ENCODE results near the gene EXOC2.

EXOC2 gene

DNA sequence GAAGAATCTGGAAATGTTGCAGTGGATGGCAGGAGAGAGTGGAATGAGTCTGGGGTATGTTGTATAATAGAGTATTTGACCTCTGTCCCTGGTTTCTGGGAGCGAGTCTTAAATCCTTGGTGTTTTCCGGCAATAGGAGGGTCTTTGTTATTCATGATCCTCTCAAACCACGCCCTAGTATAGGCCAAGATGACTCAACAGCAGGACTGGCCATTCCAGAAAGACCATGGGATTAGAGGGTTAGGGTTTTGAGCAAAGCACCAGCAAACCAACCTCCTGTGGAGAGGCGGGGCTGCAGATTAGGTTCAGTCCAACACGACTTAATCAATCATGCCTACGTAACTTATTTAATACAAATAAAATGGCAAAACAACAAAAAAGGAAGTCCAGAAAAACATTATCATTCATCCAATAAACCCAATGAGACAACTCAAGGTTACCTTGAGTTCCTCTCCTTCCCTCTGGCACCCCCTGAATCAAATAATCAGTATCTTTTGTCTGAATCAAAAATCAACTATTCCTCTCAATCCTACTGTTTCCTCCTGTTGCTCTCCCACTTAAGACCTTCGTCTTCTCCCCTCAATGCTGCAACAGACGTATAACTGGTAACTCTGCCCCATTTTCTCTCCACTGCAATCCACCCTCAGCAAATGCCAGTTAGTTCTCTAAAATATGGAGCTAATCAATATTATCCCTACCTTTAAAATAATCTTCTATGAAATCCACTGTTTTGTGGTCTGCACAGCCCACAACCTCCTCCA lies 51.5 kb downstream of the EXOC2 start:
- Histone ChIP-seq H3K9ac (ENCODE audit: insufficient read length) (no peak overlapping the region), H3K27ac (no peak overlapping the region), H3K36me3 (ENCODE audit: insufficient read depth, low read length) (no peaks in the 10 kb centered on the region), H3K4me3 (no peak overlapping the region), H3K9me3 (ENCODE audit: low read depth, low read length) (no peaks in the 10 kb centered on the region)
- DNase-seq (ENCODE audit: low read depth, low spot score), result no peak
- TF ChIP-seq POLR2AphosphoS5 (IDR thresholded peaks at IDR 0.05; ENCODE audit: borderline replicate concordance, low read depth, low read length) (no peak), FOXP2 (optimal IDR thresholded peaks at IDR 0.05; ENCODE audit: control extremely low read depth, extremely low read length, insufficient read depth) (no peak), EZH2 (IDR thresholded peaks at IDR 0.05) (no peak)

- H3K27ac ChIP-seq, result no peak overlapping the region
- no peak overlapping the region for H3K9ac ChIP-seq (ENCODE audit: insufficient read length)
- TF ChIP-seq FOXP2 (optimal IDR thresholded peaks at IDR 0.05; ENCODE audit: control extremely low read depth, extremely low read length, insufficient read depth) (no peak), POLR2AphosphoS5 (IDR thresholded peaks at IDR 0.05; ENCODE audit: borderline replicate concordance, low read depth, low read length) (no peak), EZH2 (IDR thresholded peaks at IDR 0.05) (no peak)
- H3K36me3 ChIP-seq (ENCODE audit: insufficient read depth, low read length), result no peaks in the 10 kb centered on the region
- DNase-seq (ENCODE audit: low read depth, low spot score), result no peak
- H3K9me3 ChIP-seq (ENCODE audit: low read depth, low read length), result no peaks in the 10 kb centered on the region
- H3K4me3 ChIP-seq, result no peak overlapping the region
These were observed 56.5 kb downstream of the EXOC2 start for GRCh38 chr6:636488-636887.

DNA sequence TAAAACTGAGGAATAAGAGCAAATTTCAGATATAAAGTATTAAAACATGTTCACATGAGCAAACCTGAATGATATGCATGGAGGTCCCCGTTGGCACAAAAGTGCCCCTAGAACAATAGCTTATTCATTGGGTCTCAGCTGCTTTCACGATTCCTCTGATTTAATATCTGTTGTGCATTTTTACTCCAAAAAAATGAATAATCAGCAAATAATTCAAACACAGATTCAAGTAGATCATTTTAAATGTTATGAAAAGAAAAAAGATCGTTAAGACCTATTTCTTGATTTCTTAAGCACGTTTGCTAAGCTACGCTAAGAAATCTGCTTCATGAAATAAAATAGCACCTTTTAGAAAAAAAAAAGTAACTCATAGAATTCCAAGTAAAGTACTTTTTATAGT lies 57.7 kb downstream of the EXOC2 start:
- no peak overlapping the region for H3K27ac ChIP-seq
- H3K36me3 ChIP-seq (ENCODE audit: insufficient read depth, low read length), result no peaks in the 10 kb centered on the region
- H3K9me3 ChIP-seq (ENCODE audit: low read depth, low read length), result no peaks in the 10 kb centered on the region
- H3K9ac ChIP-seq (ENCODE audit: insufficient read length), result no peak overlapping the region
- DNase-seq (ENCODE audit: low read depth, low spot score), result no peak
- no peak for TF ChIP-seq FOXP2 (optimal IDR thresholded peaks at IDR 0.05; ENCODE audit: control extremely low read depth, extremely low read length, insufficient read depth)
- no peak for TF ChIP-seq EZH2 (IDR thresholded peaks at IDR 0.05)
- no peak for TF ChIP-seq POLR2AphosphoS5 (IDR thresholded peaks at IDR 0.05; ENCODE audit: borderline replicate concordance, low read depth, low read length)
- H3K4me3 ChIP-seq, result no peak overlapping the region

GRCh38 chr6:633611-634010 lies 59.3 kb downstream of the EXOC2 start:
- TF ChIP-seq EZH2 (IDR thresholded peaks at IDR 0.05) (no peak), POLR2AphosphoS5 (IDR thresholded peaks at IDR 0.05; ENCODE audit: borderline replicate concordance, low read depth, low read length) (no peak), FOXP2 (optimal IDR thresholded peaks at IDR 0.05; ENCODE audit: control extremely low read depth, extremely low read length, insufficient read depth) (no peak)
- Histone ChIP-seq H3K27ac (no peak overlapping the region), H3K36me3 (ENCODE audit: insufficient read depth, low read length) (no peaks in the 10 kb centered on the region), H3K4me3 (no peak overlapping the region), H3K9ac (ENCODE audit: insufficient read length) (no peak overlapping the region), H3K9me3 (ENCODE audit: low read depth, low read length) (no peaks in the 10 kb centered on the region)
- no peak for DNase-seq (ENCODE audit: low read depth, low spot score)

- no peak for DNase-seq (ENCODE audit: low read depth, low spot score)
- no peak for TF ChIP-seq FOXP2 (optimal IDR thresholded peaks at IDR 0.05; ENCODE audit: control extremely low read depth, extremely low read length, insufficient read depth)
- no peak for TF ChIP-seq EZH2 (IDR thresholded peaks at IDR 0.05)
- TF ChIP-seq POLR2AphosphoS5 (IDR thresholded peaks at IDR 0.05; ENCODE audit: borderline replicate concordance, low read depth, low read length), result no peak
- Histone ChIP-seq H3K9me3 (ENCODE audit: low read depth, low read length) (no peaks in the 10 kb centered on the region), H3K27ac (no peak overlapping the region), H3K9ac (ENCODE audit: insufficient read length) (no peak overlapping the region), H3K4me3 (no peak overlapping the region), H3K36me3 (ENCODE audit: insufficient read depth, low read length) (no peaks in the 10 kb centered on the region)
These were observed 64.2 kb downstream of the EXOC2 start for GRCh38 chr6:628766-629165.

GRCh38 chr6:626236-626635 lies 66.7 kb downstream of the EXOC2 start:
- no peaks in the 10 kb centered on the region for H3K9me3 ChIP-seq (ENCODE audit: low read depth, low read length)
- H3K9ac ChIP-seq (ENCODE audit: insufficient read length), result no peak overlapping the region
- H3K4me3 ChIP-seq, result no peak overlapping the region
- no peaks in the 10 kb centered on the region for H3K36me3 ChIP-seq (ENCODE audit: insufficient read depth, low read length)
- no peak for DNase-seq (ENCODE audit: low read depth, low spot score)
- no peak overlapping the region for H3K27ac ChIP-seq
- no peak for TF ChIP-seq POLR2AphosphoS5 (IDR thresholded peaks at IDR 0.05; ENCODE audit: borderline replicate concordance, low read depth, low read length)
- no peak for TF ChIP-seq EZH2 (IDR thresholded peaks at IDR 0.05)
- no peak for TF ChIP-seq FOXP2 (optimal IDR thresholded peaks at IDR 0.05; ENCODE audit: control extremely low read depth, extremely low read length, insufficient read depth)

- DNase-seq (ENCODE audit: low read depth, low spot score), result no peak
- Histone ChIP-seq H3K4me3 (no peak overlapping the region), H3K36me3 (ENCODE audit: insufficient read depth, low read length) (no peaks in the 10 kb centered on the region), H3K9ac (ENCODE audit: insufficient read length) (no peak overlapping the region), H3K9me3 (ENCODE audit: low read depth, low read length) (no peaks in the 10 kb centered on the region), H3K27ac (no peak overlapping the region)
- no peak for TF ChIP-seq POLR2AphosphoS5 (IDR thresholded peaks at IDR 0.05; ENCODE audit: borderline replicate concordance, low read depth, low read length)
These were observed 68.0 kb downstream of the EXOC2 start for GRCh38 chr6:624979-625378.

DNA sequence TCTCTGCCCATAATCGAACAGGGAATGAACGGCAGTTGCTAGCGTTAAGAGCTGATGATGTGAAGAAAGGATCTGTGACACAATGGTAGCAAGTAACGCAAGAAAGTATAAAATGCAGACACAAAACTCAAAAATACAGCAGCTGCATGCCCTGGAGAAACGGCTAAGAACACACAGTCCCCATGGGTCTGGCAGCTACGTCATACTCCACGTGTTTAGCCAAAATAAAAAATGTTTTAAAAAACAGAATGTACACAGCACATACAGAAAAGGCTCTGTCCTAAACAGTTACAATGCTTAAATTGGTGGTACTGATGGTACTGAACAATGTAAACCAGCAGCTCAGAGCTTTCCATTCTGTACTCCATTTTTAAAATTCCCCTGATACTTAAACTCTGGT lies 70.5 kb downstream of the EXOC2 start:
- no peak for DNase-seq (ENCODE audit: low read depth, low spot score)
- H3K9ac ChIP-seq (ENCODE audit: insufficient read length), result no peak overlapping the region
- H3K9me3 ChIP-seq (ENCODE audit: low read depth, low read length), result no peaks in the 10 kb centered on the region
- no peaks in the 10 kb centered on the region for H3K36me3 ChIP-seq (ENCODE audit: insufficient read depth, low read length)
- TF ChIP-seq EZH2 (IDR thresholded peaks at IDR 0.05) (no peak), POLR2AphosphoS5 (IDR thresholded peaks at IDR 0.05; ENCODE audit: borderline replicate concordance, low read depth, low read length) (no peak), FOXP2 (optimal IDR thresholded peaks at IDR 0.05; ENCODE audit: control extremely low read depth, extremely low read length, insufficient read depth) (no peak)
- no peak overlapping the region for H3K27ac ChIP-seq
- no peak overlapping the region for H3K4me3 ChIP-seq

DNA sequence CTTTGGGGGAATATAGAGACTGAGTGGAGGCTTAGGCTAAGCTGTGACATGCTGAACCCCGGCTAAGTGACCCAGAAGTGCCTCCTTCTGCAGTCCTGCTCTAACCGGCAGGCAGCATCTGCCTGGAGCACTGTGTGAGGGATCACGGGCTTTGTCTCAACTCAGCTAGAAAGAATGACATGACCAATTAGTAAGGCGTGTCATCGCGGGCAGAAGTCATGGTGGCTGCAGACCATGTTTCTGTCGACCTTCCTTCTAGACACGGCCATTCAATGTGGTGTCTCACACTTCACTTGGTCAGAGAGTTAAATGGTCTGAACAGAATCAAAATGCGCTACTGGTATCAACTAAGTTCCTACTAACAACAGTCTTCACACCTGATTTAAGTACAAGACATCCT lies 71.0 kb downstream of the EXOC2 start:
- Histone ChIP-seq H3K27ac (no peak overlapping the region), H3K9ac (ENCODE audit: insufficient read length) (no peak overlapping the region), H3K36me3 (ENCODE audit: insufficient read depth, low read length) (no peaks in the 10 kb centered on the region), H3K9me3 (ENCODE audit: low read depth, low read length) (no peaks in the 10 kb centered on the region), H3K4me3 (no peak overlapping the region)
- DNase-seq (ENCODE audit: low read depth, low spot score), result no peak
- TF ChIP-seq EZH2 (IDR thresholded peaks at IDR 0.05) (no peak), POLR2AphosphoS5 (IDR thresholded peaks at IDR 0.05; ENCODE audit: borderline replicate concordance, low read depth, low read length) (no peak), FOXP2 (optimal IDR thresholded peaks at IDR 0.05; ENCODE audit: control extremely low read depth, extremely low read length, insufficient read depth) (no peak)

Data from SK-N-MC (cell line).